OCI-LY3 (cell line): ENCODE measurements around the gene GH2.
"Not testable (repeated sequence)": the region's sequence is repeated elsewhere in the genome, so short reads cannot be mapped to it uniquely, and the experiment has no call there.

Source experiments
- EZH2phosphoT487 ChIP-seq: fragments of 200-600 bp; shearing (Covaris generic); IDR thresholded peaks from 2 replicates; pipeline ENCODE4 v1.6.1; 2018; ENCODE audit warnings: antibody characterized with exemption, mixed run types, low read depth
- TF ChIP-seq, protein P1 (sequence below): fragments of 200-600, 300-600 bp; sonication (generic); IDR thresholded peaks from 2 replicates; pipeline ENCODE4 v1.5.1; 2014; ENCODE audit warnings: antibody characterized with exemption, low read length, low read depth

DNA sequence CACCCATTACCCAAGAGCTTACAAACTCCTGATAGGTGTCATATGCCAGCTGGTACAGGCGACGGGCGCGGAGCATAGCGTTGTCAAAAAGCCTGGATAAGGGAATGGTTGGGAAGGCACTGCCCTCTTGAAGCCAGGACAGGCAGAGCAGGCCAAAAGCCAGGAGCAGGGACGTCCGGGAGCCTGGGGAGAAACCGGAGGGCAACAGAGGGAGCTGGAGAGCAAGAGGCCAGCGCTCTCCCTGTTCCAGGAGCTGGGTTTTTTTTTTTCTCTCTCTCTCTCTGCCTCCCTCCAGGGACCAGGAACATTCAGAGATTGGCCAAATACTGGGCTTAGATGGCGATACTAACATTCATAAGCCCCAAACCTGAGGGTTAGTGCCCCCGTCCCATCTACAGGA, 407 bp downstream of the GH2 start:
- TF ChIP-seq, protein P1, sequence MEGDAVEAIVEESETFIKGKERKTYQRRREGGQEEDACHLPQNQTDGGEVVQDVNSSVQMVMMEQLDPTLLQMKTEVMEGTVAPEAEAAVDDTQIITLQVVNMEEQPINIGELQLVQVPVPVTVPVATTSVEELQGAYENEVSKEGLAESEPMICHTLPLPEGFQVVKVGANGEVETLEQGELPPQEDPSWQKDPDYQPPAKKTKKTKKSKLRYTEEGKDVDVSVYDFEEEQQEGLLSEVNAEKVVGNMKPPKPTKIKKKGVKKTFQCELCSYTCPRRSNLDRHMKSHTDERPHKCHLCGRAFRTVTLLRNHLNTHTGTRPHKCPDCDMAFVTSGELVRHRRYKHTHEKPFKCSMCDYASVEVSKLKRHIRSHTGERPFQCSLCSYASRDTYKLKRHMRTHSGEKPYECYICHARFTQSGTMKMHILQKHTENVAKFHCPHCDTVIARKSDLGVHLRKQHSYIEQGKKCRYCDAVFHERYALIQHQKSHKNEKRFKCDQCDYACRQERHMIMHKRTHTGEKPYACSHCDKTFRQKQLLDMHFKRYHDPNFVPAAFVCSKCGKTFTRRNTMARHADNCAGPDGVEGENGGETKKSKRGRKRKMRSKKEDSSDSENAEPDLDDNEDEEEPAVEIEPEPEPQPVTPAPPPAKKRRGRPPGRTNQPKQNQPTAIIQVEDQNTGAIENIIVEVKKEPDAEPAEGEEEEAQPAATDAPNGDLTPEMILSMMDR, result not testable (repeated sequence)
- not testable (repeated sequence) for TF ChIP-seq EZH2phosphoT487
